Smooth muscle cell of trachea (primary cell): ENCODE measurements around the gene C22orf42. TPM values are rescaled to one million over a fixed set of nuclear protein-coding genes. Genes with fewer than 3 reads are reported as not detected.

ENCODE experiments used
- total RNA-seq: library from RNA; depleted of rRNA; stranded (reverse); fragments of >200 nt; gene quantifications from 2 replicates; pipeline ENCODE4 v1.2.1, GENCODE V29; 2014

The C22orf42 gene
- total RNA-seq, result not detected in 2 replicates

GRCh38 chr22:32158712-32159533, at the start of gene C22orf42:
Gene C22orf42, minus strand, starts transcription at chr22:32159303. Its CDS starts 88 bp downstream, at chr22:32159215.

GRCh38 chr22:32204856-32205722, 46.0 kb upstream of the C22orf42 start, which contains the start of gene RFPL2:
Gene RFPL2, minus strand, starts transcription at chr22:32205073. Its CDS starts 2,622 bp downstream, at chr22:32202451.

Other genes starting within 250 kb of the C22orf42 start
- 91.8 and 106 TPM in 2 replicates for gene YWHAH, start 214.8 kb downstream of the C22orf42 start, total RNA-seq
- not detected in 2 replicates for gene SLC5A1, start 116.0 kb downstream of the C22orf42 start, total RNA-seq
- gene RFPL2, start 45.8 kb upstream of the C22orf42 start, total RNA-seq, result not detected in 2 replicates
- under 0.01 TPM in 1 of 2 replicates, not detected in the other for gene SLC5A4, start 96.0 kb upstream of the C22orf42 start, total RNA-seq
- not detected in 2 replicates for gene RFPL3, start 198.6 kb upstream of the C22orf42 start, total RNA-seq